Endodermal cell (in vitro differentiated cells): ENCODE data around the gene NRG2. TPM values are rescaled to one million over a fixed set of nuclear protein-coding genes. Genes with fewer than 3 reads are reported as not detected.

ENCODE experiments used
- DNase-seq: peaks from one replicate; pipeline ENCODE4 v3.0.0-alpha.2; 2017
- H3K27ac ChIP-seq: 2 replicates; pipeline ENCODE4 v1.5.1; 2013; ENCODE audit warnings: mild to moderate bottlenecking, low read depth, low read length, moderate library complexity
- H3K27me3 ChIP-seq: 2 replicates; pipeline ENCODE4 v1.6.1; 2013; ENCODE audit warnings: mild to moderate bottlenecking, low read length, moderate library complexity; ENCODE audit not compliant: insufficient read depth, control insufficient read depth, poor library complexity, severe bottlenecking
- H3K36me3 ChIP-seq: 2 replicates; pipeline ENCODE4 v1.7.0; 2013; ENCODE audit warnings: mild to moderate bottlenecking, low read length, moderate library complexity; ENCODE audit not compliant: control insufficient read depth, insufficient read depth
- H3K4me1 ChIP-seq: one replicate; pipeline ENCODE4 v1.7.0; 2013; ENCODE audit warnings: low read length; ENCODE audit not compliant: control insufficient read depth, insufficient read depth
- H3K4me3 ChIP-seq: 2 replicates; pipeline ENCODE4 v1.5.1; 2013; ENCODE audit warnings: mild to moderate bottlenecking, low read length, moderate library complexity
- H3K9ac ChIP-seq: 2 replicates; pipeline ENCODE4 v1.6.1; 2013; ENCODE audit warnings: mild to moderate bottlenecking, low read length, moderate library complexity; ENCODE audit not compliant: poor library complexity, severe bottlenecking; ENCODE audit errors: extremely low read depth
- H3K9me3 ChIP-seq: 2 replicates; pipeline ENCODE4 v1.6.1; 2013; ENCODE audit warnings: mild to moderate bottlenecking, low read length, moderate library complexity; ENCODE audit not compliant: control insufficient read depth
- H3K27ac Mint-ChIP-seq: 2 replicates; pipeline ENCODE4 v1.8.0; 2020; ENCODE audit warnings: mixed read lengths
- H3K27me3 Mint-ChIP-seq: 2 replicates; pipeline ENCODE4 v1.8.0; 2021; ENCODE audit warnings: mild to moderate bottlenecking, mixed read lengths; ENCODE audit not compliant: insufficient read depth
- H3K36me3 Mint-ChIP-seq: 2 replicates; pipeline ENCODE4 v1.8.0; 2020; ENCODE audit warnings: low read depth, mixed read lengths
- H3K4me1 Mint-ChIP-seq: 2 replicates; pipeline ENCODE4 v1.8.0; 2020; ENCODE audit warnings: mixed read lengths
- H3K4me3 Mint-ChIP-seq: 2 replicates; pipeline ENCODE4 v1.8.0; 2020; ENCODE audit warnings: mild to moderate bottlenecking, moderate library complexity, mixed read lengths
- H3K9me3 Mint-ChIP-seq: 2 replicates; pipeline ENCODE4 v1.8.0; 2020; ENCODE audit warnings: mild to moderate bottlenecking, mixed read lengths
- WGBS, 2 experiments: methylation state at CpG; one replicate each; pipeline versions ENCODE4 v1.1.5 to v1.1.7; 2013; ENCODE audit warnings: missing lambda C conversion rate in 2 of 2, mixed read lengths in 1 of 2; ENCODE audit not compliant: insufficient coverage in 1 of 2, insufficient read length in 1 of 2; 5-methylcytosine and 5-hydroxymethylcytosine counted together
- total RNA-seq, 2 donors: library from RNA; stranded (reverse); fragmentation: NEBNext Ultra II Directional in 1 of 2; extraction: Animal tissue kit (Norgen Biotek cat#: 25700) in 1 of 2; gene quantifications; 2 replicates in 1 of 2; 3 replicates in 1 of 2; pipeline ENCODE4 v1.2.1, GENCODE V29; 2021
- TF ChIP-seq, protein P1 (sequence below): fragments of 200-600 bp; sonication (generic); conservative IDR thresholded peaks from 2 replicates; pipeline ENCODE4 v1.5.0; 2021; ENCODE audit warnings: antibody characterized with exemption, mild to moderate bottlenecking

The NRG2 gene
- total RNA-seq, 2 donors from 2014 or later: 10.8 to 12.5 TPM

- Histone ChIP-seq H3K27ac (no peak overlapping the region), H3K4me1 (peaks cover 8% of the 10 kb centered on the region), H3K4me3 (no peak overlapping the region), H3K27me3 (peaks cover 88% of the 10 kb centered on the region), H3K9me3 (no peaks in the 10 kb centered on the region), H3K36me3 (no peaks in the 10 kb centered on the region), H3K9ac (no peak overlapping the region)
- Mint-ChIP-seq H3K4me1 (peaks cover 24% of the 10 kb centered on the region), H3K9me3 (no peaks in the 10 kb centered on the region), H3K27me3 (peaks cover 85% of the 10 kb centered on the region), H3K27ac (no peak overlapping the region), H3K4me3 (no peak overlapping the region), H3K36me3 (no peaks in the 10 kb centered on the region)
- 96 to 100% methylated on average over 3 to 4 of the region's 4 CpGs for whole genome bisulfite sequencing, 2 experiments
- TF ChIP-seq, protein P1, sequence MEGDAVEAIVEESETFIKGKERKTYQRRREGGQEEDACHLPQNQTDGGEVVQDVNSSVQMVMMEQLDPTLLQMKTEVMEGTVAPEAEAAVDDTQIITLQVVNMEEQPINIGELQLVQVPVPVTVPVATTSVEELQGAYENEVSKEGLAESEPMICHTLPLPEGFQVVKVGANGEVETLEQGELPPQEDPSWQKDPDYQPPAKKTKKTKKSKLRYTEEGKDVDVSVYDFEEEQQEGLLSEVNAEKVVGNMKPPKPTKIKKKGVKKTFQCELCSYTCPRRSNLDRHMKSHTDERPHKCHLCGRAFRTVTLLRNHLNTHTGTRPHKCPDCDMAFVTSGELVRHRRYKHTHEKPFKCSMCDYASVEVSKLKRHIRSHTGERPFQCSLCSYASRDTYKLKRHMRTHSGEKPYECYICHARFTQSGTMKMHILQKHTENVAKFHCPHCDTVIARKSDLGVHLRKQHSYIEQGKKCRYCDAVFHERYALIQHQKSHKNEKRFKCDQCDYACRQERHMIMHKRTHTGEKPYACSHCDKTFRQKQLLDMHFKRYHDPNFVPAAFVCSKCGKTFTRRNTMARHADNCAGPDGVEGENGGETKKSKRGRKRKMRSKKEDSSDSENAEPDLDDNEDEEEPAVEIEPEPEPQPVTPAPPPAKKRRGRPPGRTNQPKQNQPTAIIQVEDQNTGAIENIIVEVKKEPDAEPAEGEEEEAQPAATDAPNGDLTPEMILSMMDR: no peak
- peak; percentile 34 for DNase-seq
Observed at GRCh38 chr5:139896718-139897117, 146.4 kb downstream of the NRG2 start.

GRCh38 chr5:139895647-139896046 lies 147.5 kb downstream of the NRG2 start:
- H3K9me3 ChIP-seq: no peaks in the 10 kb centered on the region
- Mint-ChIP-seq H3K27me3 (peaks cover 75% of the 10 kb centered on the region), H3K27ac (no peak overlapping the region), H3K4me1 (peaks cover 33% of the 10 kb centered on the region), H3K36me3 (no peaks in the 10 kb centered on the region), H3K4me3 (no peak overlapping the region), H3K9me3 (no peaks in the 10 kb centered on the region)
- no peak overlapping the region for H3K4me3 ChIP-seq
- no peak for DNase-seq
- H3K27me3 ChIP-seq: peaks cover 77% of the 10 kb centered on the region
- 83 to 94% methylated on average over 2 of the region's 2 CpGs for WGBS, 2 experiments
- no peaks in the 10 kb centered on the region for H3K36me3 ChIP-seq
- TF ChIP-seq, protein P1: no peak
- H3K27ac ChIP-seq: no peak overlapping the region
- no peak overlapping the region for H3K9ac ChIP-seq
- peaks cover 4% of the 10 kb centered on the region for H3K4me1 ChIP-seq

DNA sequence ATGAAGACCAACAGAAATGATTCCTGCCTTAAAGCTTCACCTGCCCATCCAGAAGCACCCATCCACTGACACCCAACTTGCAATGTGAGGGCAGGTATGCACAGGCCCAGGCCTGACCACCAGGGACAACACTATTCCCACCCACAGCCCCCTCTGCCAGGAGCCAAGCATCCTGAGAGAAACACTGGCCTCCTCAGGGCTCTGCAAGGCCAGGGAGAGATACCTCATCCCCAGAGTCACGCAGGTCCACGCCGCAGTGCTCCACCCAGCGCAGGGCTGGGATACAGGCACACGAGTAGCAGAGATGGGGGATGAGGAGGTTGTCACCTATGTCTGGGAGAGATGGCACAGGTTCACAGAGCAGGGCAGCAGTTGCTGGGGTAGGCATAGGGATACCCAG lies 148.1 kb downstream of the NRG2 start:
- TF ChIP-seq, protein P1: no peak
- Histone ChIP-seq H3K27me3 (peaks cover 71% of the 10 kb centered on the region), H3K9me3 (no peaks in the 10 kb centered on the region), H3K27ac (no peak overlapping the region), H3K4me1 (peaks cover 4% of the 10 kb centered on the region), H3K9ac (no peak overlapping the region), H3K4me3 (no peak overlapping the region), H3K36me3 (no peaks in the 10 kb centered on the region)
- no peaks in the 10 kb centered on the region for H3K36me3 Mint-ChIP-seq
- 96 to 98% methylated on average over 4 to 5 of the region's 5 CpGs for WGBS, 2 experiments
- peaks cover 37% of the 10 kb centered on the region for H3K4me1 Mint-ChIP-seq
- H3K27me3 Mint-ChIP-seq: peaks cover 69% of the 10 kb centered on the region
- no peak overlapping the region for H3K27ac Mint-ChIP-seq
- DNase-seq: no peak
- H3K9me3 Mint-ChIP-seq: no peaks in the 10 kb centered on the region
- no peak overlapping the region for H3K4me3 Mint-ChIP-seq
